ENCODE measurements around the gene APBB1IP. TPM values are rescaled to one million over a fixed set of nuclear protein-coding genes. Genes with fewer than 3 reads are reported as not detected.
"Not testable (repeated sequence)": the region's sequence is repeated elsewhere in the genome, so short reads cannot be mapped to it uniquely, and the experiment has no call there.

Gene APBB1IP
- total and polyA plus RNA-seq, 11 donors, result 0.81 to 19.6 (median 1.7) TPM

DNA sequence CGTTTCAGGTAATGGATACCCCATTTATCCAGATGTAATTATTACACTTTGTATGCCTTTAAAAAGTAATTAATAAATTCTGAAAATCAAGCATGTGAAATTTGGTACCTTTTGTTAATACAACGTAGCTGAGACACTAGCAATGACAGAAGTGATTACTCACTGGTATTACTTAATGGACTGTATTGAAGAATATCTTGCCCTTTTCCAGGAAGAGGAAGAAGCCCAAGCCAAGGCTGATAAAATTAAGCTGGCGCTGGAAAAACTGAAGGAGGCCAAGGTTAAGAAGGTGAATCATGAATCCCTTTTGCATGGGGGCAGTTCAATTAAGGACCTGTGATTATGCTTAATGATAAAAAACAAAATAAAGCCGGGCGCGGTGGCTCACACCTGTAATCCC is 64.8 kb downstream of the APBB1IP start:
- peaks cover 0 to 61% (median 0%) of the 10 kb centered on the region in 9 donors for H3K36me3 ChIP-seq
- ATAC-seq, result no peak
- WGBS, 4 donors, result 81 to 86% (median 83%) methylated on average over 6 of the region's 6 CpGs

GRCh38 chr10:26503911-26504310 is 65.8 kb downstream of the APBB1IP start:
- Histone ChIP-seq H3K9me3 (peaks cover 0 to 6% (median 0%) of the 10 kb centered on the region in 12 donors), H3K27me3 (no peaks in the 10 kb centered on the region), H3K4me1 (no peaks in the 10 kb centered on the region), H3K27ac (no peak overlapping the region), H3K36me3 (peaks cover 0 to 63% (median 0%) of the 10 kb centered on the region in 9 donors), H3K4me3 (no peak overlapping the region)
- 31 to 46% (median 38%) methylated on average over 3 of the region's 3 CpGs for WGBS, 4 donors
- no peak for DNase-seq
- no peak for ATAC-seq
- intact Hi-C loops (cut with DNase I), result no loop called here
- TF ChIP-seq POLR2A (IDR thresholded peaks at IDR 0.05), result no peak
- TF ChIP-seq CTCF (IDR thresholded peaks at IDR 0.05), result no peak

More for the DNA sequence above, 64.8 kb downstream of the APBB1IP start:
- Histone ChIP-seq H3K9me3 (no peaks in the 10 kb centered on the region), H3K4me3 (no peak overlapping the region), H3K27ac (no peak overlapping the region), H3K4me1 (no peaks in the 10 kb centered on the region), H3K27me3 (peaks cover 0 to under 1% (median 0%) of the 10 kb centered on the region in 9 donors)
- intact Hi-C loops (cut with DNase I), result no loop called here
- no peak for DNase-seq
- no peak for TF ChIP-seq CTCF (IDR thresholded peaks at IDR 0.05)
- no peak for TF ChIP-seq POLR2A (IDR thresholded peaks at IDR 0.05)

GRCh38 chr10:26504429-26504828 is 66.3 kb downstream of the APBB1IP start:
- H3K4me1 ChIP-seq; DNase-seq; H3K27ac ChIP-seq; H3K4me3 ChIP-seq; ATAC-seq; intact Hi-C loops (cut with DNase I); H3K27me3 ChIP-seq; H3K9me3 ChIP-seq: not testable (repeated sequence)
- 87 to 92% (median 90%) methylated on average over 10 of the region's 10 CpGs for WGBS, 4 donors
- H3K36me3 ChIP-seq, result peaks cover 0 to 63% (median 0%) of the 10 kb centered on the region in 9 donors

DNA sequence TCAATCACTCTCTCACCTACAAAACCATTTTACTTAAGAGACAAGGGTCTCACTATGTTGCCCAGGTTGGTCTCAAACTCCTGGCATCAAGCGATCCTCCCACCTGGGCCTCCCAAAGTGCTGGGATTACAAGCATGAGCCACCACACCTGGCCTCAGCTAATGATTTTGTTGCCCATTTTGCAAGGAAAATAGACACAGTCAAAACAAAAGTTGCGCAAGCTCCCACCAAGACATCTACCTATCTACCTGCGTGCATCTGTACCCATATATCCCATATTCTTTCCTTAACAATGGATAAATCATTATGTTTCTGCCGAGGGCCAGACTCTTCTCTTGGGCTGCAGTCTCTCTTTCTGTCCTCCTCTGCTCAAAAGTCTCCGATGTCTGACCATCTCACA is 67.3 kb downstream of the APBB1IP start:
- no peak overlapping the region for H3K4me3 ChIP-seq
- no peak overlapping the region for H3K27ac ChIP-seq
- no peak for TF ChIP-seq CTCF (IDR thresholded peaks at IDR 0.05)
- no peak for TF ChIP-seq POLR2A (IDR thresholded peaks at IDR 0.05)
- intact Hi-C loops (cut with DNase I), result no loop called here
- no peaks in the 10 kb centered on the region for H3K27me3 ChIP-seq
- no peak for DNase-seq
- peaks cover 0 to 9% (median 0%) of the 10 kb centered on the region in 12 donors for H3K9me3 ChIP-seq
- 93 to 96% (median 94%) methylated on average over 5 of the region's 5 CpGs for WGBS, 4 donors
- no peak for ATAC-seq
- H3K4me1 ChIP-seq, result no peaks in the 10 kb centered on the region
- peaks cover 0 to 63% (median 0%) of the 10 kb centered on the region in 9 donors for H3K36me3 ChIP-seq

- no peak for TF ChIP-seq CTCF (IDR thresholded peaks at IDR 0.05)
- TF ChIP-seq POLR2A (IDR thresholded peaks at IDR 0.05), result no peak
- intact Hi-C loops (cut with DNase I), result no loop called here
- 66 to 70% (median 69%) methylated on average over 3 of the region's 3 CpGs for WGBS, 4 donors
- Histone ChIP-seq H3K27ac (no peak overlapping the region), H3K4me1 (no peaks in the 10 kb centered on the region), H3K27me3 (no peaks in the 10 kb centered on the region), H3K9me3 (peaks cover 0 to 9% (median 0%) of the 10 kb centered on the region in 12 donors), H3K36me3 (peaks cover 0 to 62% (median 0%) of the 10 kb centered on the region in 9 donors), H3K4me3 (no peak overlapping the region)
- DNase-seq, result no peak
- no peak for ATAC-seq
Observed at GRCh38 chr10:26506736-26507135, 68.6 kb downstream of the APBB1IP start.

Data from heart left ventricle (tissue), 16 donors.